Stimulated activated CD4-positive, alpha-beta T cell treated with anti-CD3 and anti-CD28 coated beads, Interleukin-4, amount 100 ng/mL, for 48 hours (primary cell): ENCODE data around the gene STRA6.

Experiments used
- DNase-seq, 2 donors: peaks; one replicate each; pipeline ENCODE4 v3.0.0-alpha.2; 2020; ENCODE audit warnings: low read depth in 2 of 2

The STRA6 gene, protein sequence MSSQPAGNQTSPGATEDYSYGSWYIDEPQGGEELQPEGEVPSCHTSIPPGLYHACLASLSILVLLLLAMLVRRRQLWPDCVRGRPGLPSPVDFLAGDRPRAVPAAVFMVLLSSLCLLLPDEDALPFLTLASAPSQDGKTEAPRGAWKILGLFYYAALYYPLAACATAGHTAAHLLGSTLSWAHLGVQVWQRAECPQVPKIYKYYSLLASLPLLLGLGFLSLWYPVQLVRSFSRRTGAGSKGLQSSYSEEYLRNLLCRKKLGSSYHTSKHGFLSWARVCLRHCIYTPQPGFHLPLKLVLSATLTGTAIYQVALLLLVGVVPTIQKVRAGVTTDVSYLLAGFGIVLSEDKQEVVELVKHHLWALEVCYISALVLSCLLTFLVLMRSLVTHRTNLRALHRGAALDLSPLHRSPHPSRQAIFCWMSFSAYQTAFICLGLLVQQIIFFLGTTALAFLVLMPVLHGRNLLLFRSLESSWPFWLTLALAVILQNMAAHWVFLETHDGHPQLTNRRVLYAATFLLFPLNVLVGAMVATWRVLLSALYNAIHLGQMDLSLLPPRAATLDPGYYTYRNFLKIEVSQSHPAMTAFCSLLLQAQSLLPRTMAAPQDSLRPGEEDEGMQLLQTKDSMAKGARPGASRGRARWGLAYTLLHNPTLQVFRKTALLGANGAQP

DNA sequence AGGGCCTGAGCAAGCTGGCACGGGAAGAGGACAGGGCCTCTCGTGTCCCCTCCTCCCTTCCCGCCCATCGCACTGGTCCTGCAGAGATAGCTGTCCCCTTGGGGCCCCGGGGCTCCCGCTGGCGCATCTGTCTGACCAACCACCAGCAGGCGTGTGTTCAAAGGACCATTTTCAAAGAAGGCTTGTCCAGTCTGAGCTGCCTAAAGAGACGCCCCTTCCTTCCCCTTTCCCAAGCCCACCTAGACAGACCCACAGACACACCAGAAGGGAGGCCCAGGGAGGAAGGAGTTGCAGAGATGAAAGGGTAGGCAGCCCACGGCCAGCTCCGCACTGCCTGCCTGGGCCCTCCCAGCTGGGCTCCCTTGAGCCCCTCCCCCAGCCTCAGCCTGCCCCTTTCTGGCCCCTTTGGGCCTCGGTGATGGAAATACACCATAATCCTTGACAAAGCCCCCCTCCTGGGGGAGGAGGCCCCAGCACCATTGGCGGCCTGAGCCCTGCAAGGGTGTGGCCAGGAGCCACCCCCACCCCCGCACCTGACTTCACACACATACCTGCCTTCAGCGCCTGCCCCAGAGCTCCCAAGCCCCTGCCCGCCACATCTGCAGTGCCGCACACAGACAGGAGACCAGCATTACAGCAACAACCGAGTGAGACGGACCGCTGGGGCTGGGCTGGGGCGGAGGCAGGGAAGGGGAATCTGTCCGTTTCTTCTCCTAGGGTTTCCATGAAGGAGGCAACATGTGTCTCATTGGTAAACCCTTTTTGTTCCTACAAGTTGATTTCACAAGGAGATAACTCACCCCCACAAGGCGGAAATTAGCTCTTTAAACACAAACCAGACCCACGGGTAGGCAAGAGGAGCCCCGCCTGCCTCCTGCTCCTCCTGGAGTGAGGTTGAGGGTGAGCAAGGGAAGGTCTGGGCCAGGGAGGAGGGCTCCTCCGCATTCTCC lies at the start of gene STRA6:
TSS of gene STRA6 (minus strand) at position 336 of the 950 bp plus-strand sequence. CDS start 520 bp downstream, outside the sequence.
- DNase-seq, result no peak

DNA sequence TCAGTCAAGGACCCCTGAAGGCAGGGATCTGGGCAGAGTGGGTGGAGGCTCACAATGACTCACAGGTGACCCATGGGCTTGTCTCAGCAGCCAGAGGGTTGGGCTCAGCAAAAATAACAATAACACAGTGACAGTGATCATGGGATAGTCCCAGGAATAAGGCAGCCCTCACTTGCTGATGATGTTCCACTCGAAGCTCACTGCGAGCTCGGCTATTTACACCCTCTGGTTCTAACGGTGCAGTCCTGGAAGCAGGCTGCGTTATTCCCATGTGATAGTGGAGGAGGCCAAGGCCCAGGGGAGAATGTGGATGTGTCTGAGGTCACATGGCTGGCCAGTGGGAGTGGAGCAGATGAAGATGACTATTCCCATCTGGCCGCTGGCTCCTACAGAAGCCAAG lies 49.7 kb upstream of the STRA6 start:
- DNase-seq, result no peak

DNA sequence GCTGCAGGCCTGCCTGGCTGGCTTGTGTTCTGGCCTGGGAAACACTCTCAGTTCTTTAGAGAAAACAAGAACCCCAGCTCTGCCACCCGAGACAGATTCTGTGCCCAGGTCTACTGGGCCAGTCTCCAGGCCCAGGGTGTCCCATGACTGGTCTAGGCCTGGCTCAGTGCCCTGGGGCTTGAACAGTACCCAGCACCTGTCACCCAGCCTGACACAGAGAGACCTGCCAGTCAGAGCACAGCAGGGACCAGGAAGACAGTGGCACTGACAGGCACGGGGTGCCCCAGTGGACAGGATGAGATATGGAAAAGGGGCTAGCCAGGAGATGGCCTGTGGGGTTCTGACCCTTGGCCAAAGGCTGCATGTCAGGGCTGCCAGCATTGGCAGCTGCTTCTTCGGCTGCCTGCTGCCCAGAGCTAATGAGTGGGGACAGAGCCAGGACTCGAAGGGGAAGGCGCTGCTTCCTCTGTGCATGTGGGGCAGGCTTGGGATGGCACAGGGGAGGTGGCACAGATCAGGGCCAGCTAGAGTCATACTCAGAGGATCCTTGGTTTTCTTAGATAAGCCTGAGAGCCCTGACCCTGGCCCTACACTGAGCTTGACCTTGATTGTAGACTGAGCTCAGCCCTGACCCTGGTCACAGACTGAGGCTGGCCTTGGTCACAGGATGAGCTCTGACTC lies 48.7 kb upstream of the STRA6 start:
- no peak for DNase-seq

DNA sequence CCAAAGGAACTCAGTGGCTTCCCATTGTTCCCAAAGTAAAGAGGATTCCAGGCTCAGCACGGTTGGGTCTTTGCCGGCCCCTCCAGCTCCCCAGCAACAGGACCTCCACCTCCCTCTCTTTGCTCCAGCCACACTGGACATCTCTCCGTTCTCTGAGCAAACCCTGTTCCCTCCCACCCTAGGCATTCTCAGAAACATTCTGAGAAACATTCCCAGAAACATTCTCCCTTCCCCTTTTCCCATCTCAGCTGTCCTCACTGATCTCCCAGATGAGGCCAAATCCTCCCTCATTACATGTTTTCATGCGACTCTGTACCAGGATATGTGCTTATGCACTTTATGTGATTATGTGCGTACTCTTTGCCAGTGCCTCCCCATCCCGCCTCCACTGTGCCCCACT lies 47.7 kb upstream of the STRA6 start:
- DNase-seq, result no peak

DNA sequence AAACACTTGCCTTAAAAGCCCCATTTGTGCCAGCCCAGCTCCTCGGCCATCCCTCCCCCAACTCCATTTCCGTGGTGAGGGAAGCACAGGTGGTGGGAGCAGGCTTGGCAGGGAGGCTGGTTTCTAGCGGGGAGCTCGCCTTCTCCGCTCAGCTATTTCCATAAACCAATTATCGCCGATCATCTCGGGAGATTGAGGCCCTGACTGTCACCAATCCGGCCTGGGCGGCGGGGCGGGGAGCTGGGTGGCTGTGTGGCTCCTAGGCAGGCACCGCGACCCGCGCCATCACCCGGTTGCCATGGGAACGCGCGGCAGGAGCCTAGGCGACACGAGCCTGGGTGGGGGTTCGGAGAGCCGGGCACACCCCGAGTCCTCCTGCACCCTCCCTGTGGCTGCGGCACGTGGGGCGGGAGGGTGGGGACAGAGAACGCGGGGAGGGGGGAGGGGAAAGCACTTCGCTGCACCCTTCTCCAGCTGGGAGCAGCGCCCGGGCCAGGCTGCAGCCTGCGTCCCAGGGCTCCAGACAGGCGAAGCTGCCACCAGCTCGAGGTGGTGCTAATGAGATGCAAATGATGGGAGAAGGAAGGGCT lies 42.9 kb upstream of the STRA6 start:
- peak in 1 of 2 donors; percentile 2 for DNase-seq

DNA sequence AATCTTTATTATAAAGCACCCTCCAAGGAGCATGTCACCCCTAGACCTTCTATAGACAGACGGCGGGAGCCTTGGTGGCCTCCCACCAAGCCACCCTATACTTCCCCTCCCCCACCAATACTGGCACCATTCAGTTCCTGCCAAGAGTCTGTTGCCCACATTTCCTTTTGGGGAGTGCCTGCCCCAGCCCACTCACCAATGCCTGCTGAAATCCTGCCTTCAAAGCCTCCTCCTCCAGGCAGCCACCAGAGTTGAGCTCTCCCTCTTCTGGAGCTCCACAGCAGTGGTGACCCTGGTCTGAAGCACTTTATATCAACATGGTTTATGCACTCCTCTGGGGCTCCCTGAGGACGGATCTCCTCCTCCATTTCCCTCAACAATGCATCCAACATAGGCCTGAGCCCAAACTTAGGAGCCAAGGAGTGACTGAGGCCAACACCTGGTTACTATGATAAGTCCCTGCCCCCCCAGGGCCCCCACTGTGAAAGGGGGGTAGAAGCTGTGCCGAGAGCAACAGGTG lies 42.3 kb upstream of the STRA6 start:
- DNase-seq, result no peak

DNA sequence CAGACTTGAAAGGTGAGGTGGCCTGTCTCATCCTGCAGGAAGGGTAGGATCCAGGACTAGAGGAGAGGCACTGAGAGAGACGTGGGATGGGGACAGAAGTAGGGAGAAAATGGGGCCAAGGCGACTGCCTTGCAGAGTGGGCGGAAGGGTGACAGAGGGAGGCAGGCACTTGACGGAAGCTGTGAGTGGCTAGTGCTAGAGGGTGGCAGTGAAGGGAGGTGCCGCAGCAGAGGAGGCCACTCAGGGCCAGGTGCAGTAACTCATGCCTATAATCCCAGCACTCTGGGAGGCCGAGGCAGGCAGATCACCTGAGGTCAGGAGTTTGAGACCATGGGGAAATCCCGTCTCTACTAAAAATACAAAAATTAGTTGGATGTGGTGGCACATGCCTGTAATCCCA lies 40.8 kb upstream of the STRA6 start:
- no peak for DNase-seq

DNA sequence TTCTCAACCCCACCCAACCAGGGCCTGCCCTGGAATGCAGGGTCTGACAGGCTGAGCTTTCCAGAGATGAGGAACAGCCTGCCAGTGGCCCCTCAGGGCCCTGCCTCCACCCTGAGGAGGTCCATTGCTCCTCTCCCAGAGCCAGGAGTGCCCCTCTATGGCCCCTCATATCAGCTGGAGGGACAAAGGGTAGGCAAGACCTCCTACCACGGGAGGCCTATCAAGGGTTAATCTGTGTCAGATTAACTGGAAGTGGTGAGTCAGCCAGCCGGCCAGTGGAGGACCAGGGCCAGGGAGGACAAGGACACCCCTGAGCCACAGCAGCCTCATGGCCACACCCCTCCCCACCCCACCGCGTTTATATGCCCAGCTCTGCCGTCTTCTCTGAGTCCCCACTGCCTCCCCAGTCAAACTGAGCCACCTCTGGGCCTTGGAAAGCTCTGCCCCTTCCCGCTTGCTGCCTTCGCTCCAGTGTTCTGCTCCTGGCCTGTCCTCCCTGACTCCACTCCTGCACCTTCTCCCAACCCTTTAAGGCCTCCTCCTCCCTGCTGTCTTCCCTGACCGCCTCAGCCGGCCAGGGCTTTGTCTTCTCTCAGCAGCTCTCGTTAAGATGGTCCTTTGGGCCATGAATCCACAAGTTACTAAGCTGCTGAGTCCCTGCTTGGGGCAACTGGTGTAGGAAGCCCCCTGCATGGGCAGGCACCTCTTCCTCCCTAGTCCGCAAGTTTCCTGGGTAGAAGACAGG lies 40.0 kb upstream of the STRA6 start:
- no peak for DNase-seq

DNA sequence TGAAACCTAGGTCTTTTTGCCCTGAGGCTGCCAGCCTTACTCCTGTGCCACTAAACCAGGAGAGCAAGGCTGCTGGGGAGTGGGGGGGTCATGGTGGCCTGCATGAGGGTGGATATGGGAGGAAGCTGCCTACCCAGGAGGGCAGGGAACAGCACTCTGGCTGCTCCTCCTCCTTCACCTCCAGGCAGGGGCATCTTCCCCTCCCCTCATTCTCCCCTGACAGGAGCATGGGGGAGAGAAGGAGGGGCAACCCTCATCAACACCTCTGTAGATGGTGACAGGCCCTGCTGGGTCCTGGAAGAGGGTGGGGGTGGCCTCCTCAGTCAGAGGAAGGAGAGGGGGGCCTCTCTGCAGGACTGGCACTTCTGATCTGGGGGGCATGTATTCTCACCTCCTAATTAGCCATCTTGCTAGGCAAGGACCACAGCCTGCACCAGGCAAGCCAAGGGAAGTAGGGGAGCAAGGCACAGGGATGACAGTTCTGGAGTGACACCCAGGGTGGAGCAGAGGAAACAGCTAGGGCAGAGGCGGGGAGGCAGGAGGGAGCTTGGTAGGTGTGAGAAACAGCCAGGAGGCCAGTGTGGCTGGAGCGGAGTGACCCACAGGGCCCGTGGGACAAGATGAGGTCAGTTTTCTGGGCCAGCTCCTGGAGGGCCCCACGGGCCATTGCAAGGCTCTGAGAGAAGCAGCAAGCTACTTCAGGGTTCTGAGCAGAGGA lies 38.5 kb upstream of the STRA6 start:
- no peak for DNase-seq

DNA sequence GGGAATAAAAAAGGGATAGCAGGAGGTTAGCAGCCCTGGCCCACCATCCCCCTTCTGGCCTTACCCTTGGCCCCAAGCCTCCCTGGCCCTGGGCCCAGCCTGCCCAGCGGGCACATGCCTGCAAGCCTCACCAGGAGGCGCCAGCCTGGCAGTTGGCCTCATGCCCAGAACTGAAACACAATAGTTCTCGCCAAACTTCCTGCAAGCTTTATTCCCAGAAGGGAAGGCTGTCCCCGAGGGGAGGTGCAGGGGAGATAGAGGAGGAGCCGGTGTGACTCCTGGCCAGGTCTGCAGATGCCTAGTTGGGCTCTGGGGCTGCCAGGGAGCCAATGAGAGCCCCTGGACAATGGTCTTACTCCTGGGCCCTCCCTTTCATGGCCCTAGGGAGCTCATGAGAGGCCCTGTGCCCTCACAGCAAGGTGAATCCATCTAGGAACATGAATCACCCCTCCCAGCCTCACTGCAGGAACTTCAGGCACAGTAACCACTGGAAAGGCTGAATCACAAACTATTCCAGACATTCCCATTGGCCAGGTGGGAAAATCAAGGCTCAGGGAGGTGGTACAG lies 37.5 kb upstream of the STRA6 start:
- DNase-seq, result no peak

DNA sequence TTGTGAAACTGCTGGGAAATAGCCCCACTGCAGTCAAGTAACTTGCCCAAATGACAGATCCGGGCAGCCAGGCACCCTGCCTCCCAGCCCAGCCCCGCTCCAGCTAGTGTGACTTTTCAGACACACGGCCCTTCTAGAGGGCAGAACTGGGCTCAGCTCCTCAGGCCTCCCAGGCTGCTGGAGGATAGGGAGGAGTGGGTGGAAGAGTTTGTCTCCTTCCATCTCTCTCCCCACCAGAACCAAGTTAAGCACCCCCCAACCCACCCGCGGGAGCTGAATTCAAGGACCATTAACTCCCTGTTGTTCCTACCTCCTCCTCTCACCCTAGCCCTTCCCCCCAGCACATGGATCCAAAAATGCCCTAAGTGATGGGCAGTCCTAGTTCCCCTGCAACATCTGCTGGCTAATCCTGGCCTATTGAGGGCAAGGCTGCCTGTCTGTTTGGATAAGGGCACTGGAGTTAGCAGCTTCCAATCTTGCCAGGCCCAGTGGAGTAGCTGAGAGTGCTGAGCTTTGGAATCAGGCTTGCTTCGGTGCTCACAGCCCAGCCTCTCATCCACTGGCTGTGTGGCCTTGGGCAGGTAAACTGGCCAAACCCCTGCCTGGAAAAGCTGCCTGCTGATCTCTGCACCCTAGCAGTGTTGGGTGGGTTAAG lies 36.6 kb upstream of the STRA6 start:
- no peak for DNase-seq

DNA sequence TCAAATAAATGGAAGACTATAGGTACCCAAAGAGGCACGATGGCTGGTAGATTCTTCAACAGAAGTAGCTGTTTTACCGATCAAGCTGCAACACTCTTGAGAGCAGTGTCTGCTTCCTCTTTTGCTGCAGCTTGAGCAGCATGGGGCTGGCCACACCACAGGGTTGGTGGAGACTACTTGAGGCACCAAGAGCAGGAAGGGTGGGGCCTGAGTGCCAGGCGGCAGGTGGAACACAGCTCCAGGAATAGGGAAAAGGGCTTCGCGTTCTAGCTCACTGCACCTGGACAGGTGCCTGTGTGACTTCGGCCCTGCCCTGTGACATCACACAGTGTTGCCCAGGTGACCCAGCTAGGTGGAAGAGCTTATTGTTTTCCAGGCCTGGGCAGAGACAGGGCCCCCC lies 33.4 kb upstream of the STRA6 start, which contains the start of gene CCDC33:
TSS of gene CCDC33 (plus strand) at position 365 of the 400 bp plus-strand sequence. CDS start 394 bp downstream, outside the sequence.
- no peak for DNase-seq

DNA sequence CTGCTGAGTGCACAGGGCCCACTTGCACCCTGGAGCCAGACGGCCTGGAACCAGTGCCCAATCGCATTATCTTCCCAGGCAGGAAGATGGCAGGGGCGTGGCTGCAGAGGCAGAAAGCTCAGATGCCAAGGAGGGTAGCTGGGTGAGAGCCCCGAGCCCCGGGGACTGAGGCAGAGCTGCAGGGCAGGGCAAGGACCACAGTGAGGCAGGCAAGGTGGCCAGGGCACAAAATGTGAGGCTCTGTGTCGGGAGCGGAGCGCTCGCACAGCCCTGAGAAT lies 31.9 kb upstream of the STRA6 start:
- DNase-seq, result no peak

DNA sequence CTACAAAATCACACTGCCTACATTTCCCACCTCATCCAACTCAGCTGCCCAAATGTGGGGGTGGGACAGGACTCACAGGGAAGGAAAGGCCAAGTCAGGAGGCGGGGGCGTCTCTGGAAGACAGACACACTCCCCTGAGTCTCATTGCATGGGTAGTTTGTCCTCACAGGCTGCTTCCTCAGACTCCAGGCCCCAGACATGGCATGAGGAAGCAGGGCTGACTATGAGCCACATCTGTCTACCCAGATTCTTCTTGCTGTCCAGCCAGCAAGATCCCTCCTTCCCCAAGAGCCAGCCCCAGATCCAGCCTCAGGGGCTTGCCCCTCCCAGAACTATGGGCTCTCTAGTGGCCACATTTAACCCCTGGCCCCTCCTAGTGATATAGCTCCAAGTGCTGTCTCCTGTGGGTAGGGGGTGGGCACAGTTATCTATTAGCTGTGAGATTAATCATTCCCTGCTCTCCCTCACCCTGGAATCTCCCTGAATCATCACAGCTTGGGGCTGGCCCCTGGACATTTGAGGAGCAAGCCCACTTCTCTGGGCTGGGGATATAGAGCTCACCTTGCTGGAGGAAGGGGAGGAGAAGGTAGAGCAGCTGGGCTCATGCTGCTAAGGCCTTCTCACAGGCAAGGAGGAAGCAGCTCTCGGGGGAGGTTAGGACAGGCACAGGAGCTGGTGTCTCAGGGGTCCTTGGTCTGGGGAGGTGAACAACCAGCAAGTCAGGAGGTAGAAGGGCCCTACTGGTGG lies 31.4 kb upstream of the STRA6 start:
- DNase-seq, result no peak

DNA sequence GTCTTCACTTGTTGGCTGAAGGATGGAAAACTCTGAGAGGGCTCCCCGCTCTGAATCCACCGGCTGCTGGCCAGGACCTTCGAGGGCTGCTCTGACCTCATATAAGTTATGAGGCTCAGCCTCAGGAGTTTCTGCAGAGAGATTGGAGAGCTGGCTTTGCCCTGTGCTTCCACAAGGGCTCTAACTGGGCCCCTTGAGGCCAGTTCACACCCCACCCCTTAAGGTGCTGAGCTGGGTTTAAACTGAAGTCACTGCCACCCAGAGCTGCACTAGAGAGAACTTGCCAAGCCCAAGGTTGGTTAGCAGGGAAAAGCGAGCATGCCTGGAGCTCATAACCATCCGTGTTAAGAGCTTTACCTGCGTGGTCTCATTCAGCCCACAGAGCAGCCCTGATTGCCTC lies 30.8 kb upstream of the STRA6 start:
- DNase-seq, result no peak

DNA sequence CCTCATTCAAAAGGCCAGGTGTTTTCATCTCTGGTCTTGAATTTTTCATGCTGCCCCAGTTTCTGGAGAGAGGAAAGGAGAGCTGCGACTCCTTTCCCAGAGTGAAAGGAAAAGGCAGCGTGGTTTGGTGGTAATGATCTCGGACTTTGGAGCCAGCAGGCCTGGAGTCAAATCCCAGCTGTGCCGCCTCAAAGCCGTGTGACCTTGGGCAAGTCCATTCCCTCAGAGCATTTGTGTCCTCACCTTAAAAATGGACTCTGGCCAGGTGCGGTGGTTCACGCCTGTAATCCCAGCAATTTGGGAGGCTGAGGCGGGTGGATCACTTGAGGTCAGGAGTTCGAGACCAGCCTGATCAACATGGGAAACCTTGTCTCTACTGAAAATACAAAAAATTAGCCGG lies 28.9 kb upstream of the STRA6 start:
- DNase-seq, result no peak

DNA sequence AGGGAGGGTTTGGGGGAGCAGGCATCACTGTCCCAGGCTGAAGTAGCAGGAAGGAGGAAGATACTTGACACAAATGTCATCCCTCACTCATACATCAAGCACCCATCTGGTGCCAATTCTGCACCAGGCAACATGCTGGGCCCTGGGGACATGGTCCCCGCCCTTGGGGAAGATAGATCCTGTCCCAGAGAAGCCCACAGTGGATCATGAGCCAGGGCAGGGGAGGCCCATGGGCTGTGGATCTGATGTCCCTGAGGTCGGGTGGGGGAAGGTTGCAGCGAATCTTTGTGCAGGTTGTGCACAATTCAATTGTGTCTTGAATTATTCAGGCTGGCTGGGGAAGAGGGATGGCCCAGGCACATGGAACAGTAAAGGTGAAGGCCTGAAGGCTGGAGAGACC lies 27.1 kb upstream of the STRA6 start:
- DNase-seq, result no peak

DNA sequence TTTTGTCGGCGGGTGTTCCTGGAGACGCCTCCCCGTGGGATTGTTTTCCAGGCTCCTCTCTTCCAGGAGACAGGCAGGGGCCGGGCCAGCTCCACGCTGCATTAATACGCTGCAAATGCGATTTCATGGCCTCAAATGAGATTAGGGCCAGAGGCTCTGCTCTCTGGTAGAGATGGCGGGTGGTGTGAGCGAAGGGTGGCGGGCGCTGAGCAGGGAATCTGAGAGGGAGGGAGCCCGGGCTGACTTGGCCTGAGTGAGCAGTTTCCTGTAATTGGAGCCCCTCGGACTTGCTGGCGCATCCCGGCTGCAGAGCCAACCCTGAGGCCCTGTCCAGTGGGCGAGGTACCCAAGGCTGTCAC lies 26.1 kb upstream of the STRA6 start:
- no peak for DNase-seq
